DLD1 (cell line): Measurements from ENCODE around the gene SSH2.
"Not testable (repeated sequence)": the region's sequence is repeated elsewhere in the genome, so short reads cannot be mapped to it uniquely, and the experiment has no call there.

Experiments used
- in situ Hi-C: cut with HindIII; loops from 2 replicates; pipeline ENCODE4 v1.10.0; 2017; ENCODE audit warnings: low sequenced_read_pairs

SSH2 gene

GRCh38 chr17:29883497-29883896 is 46.5 kb downstream of the SSH2 start:
- in situ Hi-C loops = no loop called here

GRCh38 chr17:29881256-29881655 is 48.8 kb downstream of the SSH2 start:
- in situ Hi-C loops = no loop called here

- in situ Hi-C loops = no loop called here
Observed at GRCh38 chr17:29880031-29880430, 50.0 kb downstream of the SSH2 start.

- in situ Hi-C loops = no loop called here
Observed at GRCh38 chr17:29874931-29875596, 55.0 kb downstream of the SSH2 start.

- in situ Hi-C loops = not testable (repeated sequence)
Observed at GRCh38 chr17:29874358-29874757, 55.7 kb downstream of the SSH2 start.

GRCh38 chr17:29873476-29873875 is 56.6 kb downstream of the SSH2 start:
- in situ Hi-C loops = no loop called here

GRCh38 chr17:29870836-29871465 is 59.1 kb downstream of the SSH2 start:
- in situ Hi-C loops = no loop called here

- in situ Hi-C loops = no loop called here
Observed at GRCh38 chr17:29867643-29868181, 62.3 kb downstream of the SSH2 start.

- in situ Hi-C loops = no loop called here
Observed at GRCh38 chr17:29866746-29867404, 63.2 kb downstream of the SSH2 start.

- in situ Hi-C loops = no loop called here
Observed at GRCh38 chr17:29864615-29865014, 65.4 kb downstream of the SSH2 start.

GRCh38 chr17:29864123-29864522 is 65.9 kb downstream of the SSH2 start:
- in situ Hi-C loops = not testable (repeated sequence)

- in situ Hi-C loops = no loop called here
Observed at GRCh38 chr17:29862951-29863350, 67.1 kb downstream of the SSH2 start.

GRCh38 chr17:29862127-29862526 is 67.9 kb downstream of the SSH2 start:
- in situ Hi-C loops = no loop called here

GRCh38 chr17:29859445-29859844 is 70.6 kb downstream of the SSH2 start:
- in situ Hi-C loops = not testable (repeated sequence)

GRCh38 chr17:29857823-29858222 is 72.2 kb downstream of the SSH2 start:
- in situ Hi-C loops = no loop called here

GRCh38 chr17:29857105-29857504 is 72.9 kb downstream of the SSH2 start:
- in situ Hi-C loops = not testable (repeated sequence)

GRCh38 chr17:29855686-29856085 is 74.3 kb downstream of the SSH2 start:
- in situ Hi-C loops = no loop called here

GRCh38 chr17:29848737-29849136 is 81.3 kb downstream of the SSH2 start:
- in situ Hi-C loops = no loop called here

- in situ Hi-C loops = no loop called here
Observed at GRCh38 chr17:29847527-29848400, 82.3 kb downstream of the SSH2 start.

GRCh38 chr17:29847118-29847517 is 82.9 kb downstream of the SSH2 start:
- in situ Hi-C loops = no loop called here

GRCh38 chr17:29846298-29846697 is 83.7 kb downstream of the SSH2 start:
- in situ Hi-C loops = no loop called here
